HG02623 (cell line): ENCODE results near the gene YWHAH.
"Not testable (repeated sequence)": the region's sequence is repeated elsewhere in the genome, so short reads cannot be mapped to it uniquely, and the experiment has no call there.

Source experiments
- ATAC-seq: cut with Tn5 transposase; IDR thresholded peaks from one replicate; pipeline ENCODE4 v1.9.1; 2021; ENCODE audit warnings: moderate library complexity; ENCODE audit not compliant: unreplicated experiment

YWHAH gene

DNA sequence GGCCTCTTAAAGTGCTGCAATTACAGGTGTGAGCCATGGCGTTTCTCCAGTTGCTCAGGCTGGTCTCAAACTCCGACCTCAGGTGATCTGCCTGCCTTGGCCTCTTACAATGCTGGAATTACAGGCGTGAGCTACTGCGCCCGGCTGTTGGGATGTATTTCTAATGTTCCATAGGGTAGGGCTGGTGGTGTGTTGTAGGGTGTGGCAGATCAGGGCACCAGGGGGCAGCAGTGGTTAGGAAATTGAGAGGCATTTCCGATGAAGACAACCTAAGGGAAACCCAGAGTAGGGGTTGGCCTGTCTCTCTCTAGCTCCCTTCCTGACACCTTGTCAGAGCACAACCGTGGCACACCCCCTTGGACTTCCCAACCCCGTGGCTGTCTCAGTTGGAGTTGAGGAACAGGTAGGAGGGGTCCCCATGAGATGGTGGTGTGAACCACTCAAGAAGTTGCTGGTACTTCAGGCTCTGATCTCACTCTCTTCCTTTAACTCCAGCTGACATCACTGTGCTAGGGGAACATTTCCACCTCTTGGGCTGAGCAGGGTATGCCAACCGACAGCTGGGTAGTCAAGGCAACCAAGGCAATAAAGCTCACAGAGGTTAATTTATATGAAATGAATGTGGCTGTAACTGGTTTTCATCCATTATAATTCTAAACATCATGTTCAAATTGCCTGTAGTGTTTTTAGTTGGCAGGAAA is 33.0 kb downstream of the YWHAH start:
- ATAC-seq: no peak

DNA sequence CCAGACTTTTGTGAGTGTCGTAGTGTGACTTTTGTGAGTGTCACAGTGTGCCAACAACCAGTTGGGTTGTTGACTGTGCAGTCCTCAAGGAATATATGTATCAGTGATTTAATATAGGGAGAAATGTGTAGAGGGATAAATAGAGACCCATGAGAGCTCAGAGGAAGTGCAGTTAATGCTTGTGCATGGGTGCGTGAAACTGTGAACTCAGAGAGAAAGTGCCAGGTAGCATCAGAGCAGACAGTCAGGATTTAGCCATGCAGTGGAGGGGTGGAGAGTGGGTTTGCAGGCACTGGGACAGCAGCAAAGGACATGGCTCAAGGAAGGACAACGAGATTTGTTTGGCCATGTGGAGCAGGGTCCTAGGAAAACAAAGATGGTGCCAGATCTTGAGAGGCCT is 33.6 kb downstream of the YWHAH start:
- ATAC-seq: no peak

DNA sequence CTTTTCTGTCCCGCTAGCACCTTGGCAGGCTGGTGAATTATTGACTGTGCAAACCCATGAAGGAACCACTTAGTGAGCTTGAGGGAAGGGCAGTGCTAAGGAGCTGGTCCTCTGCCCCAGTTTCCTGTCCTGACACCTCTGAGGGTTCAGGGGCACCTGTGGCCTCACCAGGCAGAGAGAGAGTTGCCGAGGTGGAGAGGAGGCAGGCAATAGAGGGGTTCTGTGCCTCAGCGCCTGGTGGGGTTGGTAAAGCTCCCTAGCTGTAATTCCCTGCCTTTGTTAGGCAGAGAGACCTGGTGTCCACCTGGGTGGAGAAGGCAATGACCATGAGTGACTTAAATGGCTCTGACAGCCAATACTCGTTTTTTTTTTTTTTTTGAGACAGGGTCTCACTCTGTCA is 36.3 kb downstream of the YWHAH start:
- no peak for ATAC-seq

DNA sequence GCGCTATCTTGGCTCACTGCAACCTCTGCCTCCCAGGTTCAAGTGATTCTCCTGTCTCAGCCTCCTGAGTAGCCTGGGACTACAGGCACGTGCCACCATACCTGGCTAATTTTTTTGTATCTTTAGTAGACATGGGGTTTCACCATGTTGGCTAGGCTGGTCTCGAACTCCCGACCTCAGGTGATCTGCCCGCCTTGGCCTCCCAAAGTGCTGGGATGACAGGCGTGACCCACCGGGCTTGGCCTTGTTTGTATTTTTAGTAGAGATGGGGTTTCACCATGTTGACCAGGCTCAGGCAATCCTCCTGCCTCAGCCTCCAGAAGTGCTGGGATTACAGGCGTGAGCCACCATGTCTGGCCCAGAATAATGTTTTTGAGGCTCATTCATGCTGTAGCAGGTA is 37.6 kb downstream of the YWHAH start:
- not testable (repeated sequence) for ATAC-seq

DNA sequence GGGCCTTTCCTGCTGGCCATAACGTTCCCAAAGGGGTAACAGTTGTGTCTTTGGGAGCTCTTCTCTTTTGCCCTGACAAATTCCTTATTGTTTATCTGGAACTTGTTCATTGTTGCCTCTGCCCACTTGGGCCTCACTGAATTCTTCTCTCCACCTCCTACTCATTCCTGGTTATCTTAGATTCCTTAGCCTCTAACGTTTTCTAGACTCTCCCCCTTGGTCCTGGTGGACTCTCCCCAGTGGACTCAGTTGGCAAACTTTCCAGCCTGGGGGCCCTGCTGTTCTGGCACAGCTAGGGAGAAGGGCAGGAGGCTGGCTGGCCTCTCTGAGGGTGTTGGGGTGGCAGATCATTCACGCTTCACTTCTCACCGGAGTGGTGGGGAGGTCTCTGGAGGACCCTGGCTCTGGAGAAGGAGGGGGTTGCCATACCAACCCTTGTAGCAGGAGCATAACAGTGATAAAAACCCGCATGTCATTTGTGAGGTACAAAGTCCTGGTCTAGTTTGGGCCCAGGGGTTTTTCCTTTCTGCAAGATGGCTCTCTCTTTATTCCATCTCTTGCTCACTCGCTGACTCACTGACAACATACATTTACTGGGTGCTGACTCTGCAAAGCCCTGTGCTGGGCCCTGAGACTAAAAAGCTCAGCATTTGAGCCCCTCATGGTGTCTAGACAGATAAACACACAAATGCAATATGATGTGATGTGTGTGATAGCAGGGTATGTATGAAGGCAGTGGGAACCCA is 39.7 kb downstream of the YWHAH start:
- no peak for ATAC-seq

DNA sequence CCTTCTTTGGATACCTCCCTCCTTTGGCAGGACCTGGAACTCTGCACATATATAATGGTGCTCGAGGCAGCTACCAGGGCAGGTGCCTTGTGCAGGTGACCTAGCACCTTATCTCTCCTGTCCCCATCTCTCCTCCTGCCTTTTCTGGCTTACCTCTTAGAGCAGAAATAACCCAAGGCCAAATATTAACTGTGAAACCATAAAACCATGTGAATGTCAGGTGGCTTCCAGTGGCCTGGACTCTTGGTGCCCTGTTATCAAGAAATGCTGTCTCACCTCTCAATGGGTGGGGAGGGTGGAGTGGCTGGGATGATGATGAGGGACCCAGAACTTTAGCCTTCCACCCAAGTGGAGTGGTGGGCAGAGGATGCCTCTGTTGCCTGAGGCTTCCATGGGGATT is 42.9 kb downstream of the YWHAH start:
- ATAC-seq: no peak

DNA sequence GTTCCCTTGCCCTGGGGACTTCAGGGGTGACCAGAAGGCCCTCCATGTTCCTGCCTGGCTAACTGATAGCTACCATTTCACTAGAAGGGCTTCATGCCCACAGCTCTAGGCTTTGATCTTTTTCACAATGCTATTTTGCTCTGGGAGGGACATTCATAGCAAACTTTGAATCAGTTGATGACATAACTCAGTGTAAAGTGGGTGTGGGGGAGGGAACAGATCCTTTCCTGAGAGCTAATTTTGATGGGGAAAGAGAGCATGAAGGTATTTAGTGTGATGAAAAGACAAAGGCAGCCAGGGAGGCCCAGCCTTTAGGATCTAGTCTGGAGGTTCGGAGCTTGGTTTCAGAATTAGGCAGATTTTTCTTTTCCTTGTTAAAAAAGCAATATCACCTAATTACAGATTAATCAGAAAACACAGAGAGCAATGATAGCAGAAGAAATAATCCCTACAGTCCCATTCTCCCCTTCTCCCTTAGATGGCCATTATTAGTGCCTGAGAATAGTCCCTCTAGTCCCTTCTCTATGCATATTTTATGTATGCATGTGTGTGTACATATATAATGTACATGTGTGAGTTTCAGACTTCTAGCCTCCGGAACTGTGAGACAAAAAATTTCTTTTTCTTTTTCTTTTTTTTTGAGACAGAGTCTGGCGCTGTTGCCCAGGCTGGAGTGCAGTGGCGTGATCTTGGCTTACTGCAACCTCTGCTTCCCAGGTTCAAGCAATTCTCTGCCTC is 46.9 kb downstream of the YWHAH start:
- no peak for ATAC-seq

DNA sequence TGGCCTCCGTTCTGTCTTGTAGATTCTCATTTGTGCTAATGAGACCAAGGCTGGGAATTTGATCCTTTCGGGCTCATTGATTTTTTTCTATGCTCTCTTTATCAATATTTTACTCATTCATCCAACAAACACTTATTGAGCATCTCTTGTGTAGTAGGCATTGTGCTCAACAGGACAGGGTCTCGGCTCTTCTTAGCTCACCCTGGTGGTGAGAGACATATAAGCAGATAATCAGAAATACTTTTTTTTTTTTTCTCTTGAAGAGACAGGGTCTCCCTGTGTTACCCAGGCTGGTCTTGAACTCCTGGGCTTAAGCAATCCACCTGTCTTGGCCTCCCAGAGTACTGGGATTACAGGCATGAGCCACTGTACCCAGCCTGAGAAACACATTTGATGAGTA is 50.7 kb downstream of the YWHAH start:
- no peak for ATAC-seq

DNA sequence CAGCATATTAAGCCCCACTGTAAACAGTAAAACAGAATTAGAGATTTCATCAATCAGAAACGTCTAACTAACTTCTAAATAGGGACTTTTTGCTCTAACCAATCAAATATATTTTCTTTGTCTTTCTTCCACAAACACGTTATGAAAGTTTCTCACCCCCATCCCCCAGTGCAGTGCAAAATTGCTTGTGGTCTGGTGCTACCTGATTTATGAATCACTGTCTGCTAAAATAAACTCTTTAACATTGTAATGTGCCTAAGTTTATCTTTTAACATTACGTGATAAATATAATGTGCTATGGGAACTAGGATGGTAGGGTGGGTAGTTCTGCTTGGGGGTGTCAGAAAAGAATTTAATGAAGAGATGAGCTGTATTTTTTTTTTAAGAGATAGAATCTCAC is 51.5 kb downstream of the YWHAH start:
- ATAC-seq: no peak

DNA sequence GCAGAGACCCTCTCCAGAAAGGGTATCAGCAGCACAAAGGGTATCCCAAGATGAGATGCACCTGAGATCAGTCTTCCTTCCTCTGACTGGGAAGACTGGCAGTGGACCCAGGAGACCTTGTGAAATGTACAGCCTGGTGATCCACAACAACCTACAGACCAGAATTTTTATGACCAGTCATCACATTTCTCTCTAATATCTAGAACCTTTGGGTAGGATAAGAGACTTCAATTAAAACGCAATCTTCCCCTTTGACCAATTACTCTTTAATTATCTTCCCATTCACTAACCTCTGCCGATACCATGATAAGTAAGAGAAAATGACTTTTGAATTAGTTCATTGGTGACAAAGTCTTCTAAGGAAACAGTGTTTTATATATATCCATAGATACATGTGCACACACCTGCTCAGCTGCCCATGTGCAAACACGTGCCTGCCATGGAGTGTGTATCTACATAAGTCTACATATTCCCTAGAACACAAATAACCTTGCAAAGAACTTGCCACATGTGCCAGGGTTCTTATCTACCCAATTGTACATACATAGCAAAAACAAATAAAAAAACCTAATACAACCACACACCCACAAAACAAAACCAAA is 54.5 kb downstream of the YWHAH start:
- ATAC-seq: no peak

DNA sequence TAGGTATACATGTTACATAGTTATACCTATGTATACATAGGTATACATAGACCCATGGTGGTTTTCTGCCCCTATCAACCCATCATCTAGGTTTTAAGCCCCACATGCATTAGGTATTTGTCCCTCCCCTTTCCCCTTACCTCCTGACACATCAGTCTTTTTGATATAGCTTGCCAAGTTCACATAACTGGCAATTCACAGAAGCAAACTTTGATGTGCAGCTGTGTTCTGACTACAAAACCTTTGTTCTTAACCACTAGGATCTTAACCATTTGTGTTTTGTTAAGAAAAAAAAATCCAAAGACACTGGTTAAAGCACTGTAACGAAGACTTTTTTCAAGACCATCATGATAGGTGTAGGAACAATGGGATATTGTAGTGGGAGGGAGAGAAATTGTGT is 55.8 kb downstream of the YWHAH start:
- no peak for ATAC-seq

DNA sequence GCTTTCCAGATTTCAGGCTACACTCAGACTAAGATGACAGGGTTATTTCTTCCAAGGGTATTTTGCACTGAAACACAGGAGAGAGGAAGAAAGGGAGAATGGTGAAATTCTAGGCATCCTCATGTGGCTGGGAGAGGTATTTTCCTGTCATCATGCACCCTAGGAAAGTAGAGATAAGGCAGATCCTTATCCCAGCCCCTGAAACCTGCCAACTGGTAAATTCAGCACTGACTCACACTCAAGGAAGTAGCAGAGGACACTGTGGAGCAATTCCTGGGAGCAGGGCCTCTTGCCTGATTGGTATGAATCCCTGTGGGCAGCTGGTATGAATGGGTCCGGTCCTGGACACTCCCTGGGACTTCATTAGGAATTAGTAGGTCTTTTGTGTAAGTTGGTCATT is 61.1 kb downstream of the YWHAH start:
- no peak for ATAC-seq
